ENCODE data around the gene SYT7. TPM values are rescaled to one million over a fixed set of nuclear protein-coding genes. Genes with fewer than 3 reads are reported as not detected.

Gene SYT7
- total RNA-seq, 1 donor from 2014 or later = 2.4 TPM

DNA sequence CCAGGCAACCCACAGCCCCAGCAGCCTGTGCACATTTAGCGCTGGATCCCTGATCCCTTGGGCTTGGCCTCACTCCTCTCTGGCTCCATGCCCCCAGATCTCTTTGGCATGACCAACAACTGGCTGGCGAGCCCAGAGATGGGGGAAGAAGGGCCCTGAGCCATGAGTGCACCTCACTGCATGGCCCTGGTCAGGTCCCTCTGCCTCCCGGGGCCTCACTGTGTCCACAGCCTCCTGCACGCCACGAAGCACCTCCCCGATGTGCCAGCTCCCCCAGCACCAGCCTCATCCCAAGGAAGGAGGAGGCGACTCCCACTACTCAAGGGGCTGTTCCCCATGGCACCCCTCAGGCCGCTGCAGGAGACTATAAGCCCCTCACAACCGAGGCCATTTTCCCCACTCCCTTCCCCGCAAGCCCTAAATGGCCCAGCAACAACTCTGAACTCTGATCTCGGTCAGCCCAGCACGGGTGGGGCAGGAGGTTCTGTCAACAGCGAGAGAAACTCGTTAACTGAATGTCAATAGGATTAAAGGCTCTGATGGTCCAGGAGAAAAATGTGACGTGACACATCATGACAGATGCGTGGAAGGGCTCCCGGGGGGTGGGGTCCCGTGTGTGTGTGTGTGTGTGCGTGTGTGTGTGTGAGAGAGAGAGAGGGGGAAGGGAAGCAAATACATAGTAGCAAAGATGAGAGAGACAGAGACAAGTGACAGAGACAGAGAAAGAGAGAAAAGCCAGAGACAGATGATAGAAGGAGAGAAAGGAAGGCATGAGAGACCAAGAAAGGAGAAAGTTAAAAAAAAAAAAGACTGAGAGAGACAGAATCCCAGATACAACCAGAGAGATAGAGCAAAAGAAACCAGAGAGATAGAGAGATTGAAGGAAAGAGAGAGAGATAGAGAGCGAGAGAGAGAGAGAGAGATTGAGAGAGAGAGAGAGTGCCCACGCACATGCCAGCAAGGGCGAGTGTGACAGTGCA is 28.4 kb upstream of the SYT7 start:
- DNase-seq (ENCODE audit: low spot score) = no peak

DNA sequence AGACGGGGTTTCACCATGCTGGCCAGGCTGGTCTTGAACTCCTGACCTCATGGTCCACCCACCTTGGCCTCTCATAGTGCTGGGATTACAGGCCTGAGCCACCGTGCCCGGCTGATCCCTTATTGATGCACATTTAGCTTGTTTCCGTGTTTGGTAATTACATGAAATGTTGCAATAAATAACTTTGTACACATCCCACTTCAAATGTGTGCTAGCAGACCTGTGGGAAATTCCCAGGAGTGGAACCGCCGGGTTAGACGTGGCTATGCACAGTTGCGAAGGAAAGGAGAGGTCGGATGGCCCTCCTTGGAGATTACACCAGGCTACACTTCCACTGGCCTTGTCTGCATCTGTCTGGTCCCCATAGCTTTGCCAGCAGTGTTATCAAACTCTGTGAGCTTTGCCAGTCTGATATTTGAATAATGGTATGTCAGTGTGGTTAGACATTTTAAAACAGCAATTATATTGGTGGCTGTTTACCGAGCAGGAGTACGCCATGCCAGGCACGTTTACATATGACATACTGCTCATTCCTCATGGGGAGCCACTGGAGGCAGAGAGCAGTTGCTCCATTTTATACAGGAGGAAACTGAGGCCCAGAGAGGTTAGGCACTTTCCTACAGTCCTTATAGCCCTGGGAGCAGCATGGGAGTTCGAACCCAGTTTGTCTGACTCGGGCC is 27.2 kb upstream of the SYT7 start:
- DNase-seq (ENCODE audit: low spot score) = no peak

DNA sequence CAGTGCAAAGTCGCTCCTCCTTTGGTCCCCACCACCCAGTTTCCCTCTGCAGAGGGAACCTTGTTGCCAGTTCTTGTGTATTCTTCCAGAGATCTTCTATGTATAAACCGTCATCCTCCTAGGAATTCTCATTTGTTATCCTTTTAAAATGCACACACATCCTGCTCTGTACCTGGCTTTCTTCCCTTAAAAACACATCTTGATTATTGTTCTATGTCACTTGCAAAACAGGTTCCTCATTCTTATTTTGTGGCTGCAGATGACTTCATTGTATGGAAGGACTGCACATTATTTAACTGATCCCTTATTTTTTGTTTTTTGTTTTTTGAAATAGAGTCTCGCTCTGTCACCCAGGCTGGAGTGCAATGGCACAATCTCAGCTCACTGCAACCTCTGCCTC is 26.6 kb upstream of the SYT7 start:
- DNase-seq (ENCODE audit: low spot score) = no peak

DNA sequence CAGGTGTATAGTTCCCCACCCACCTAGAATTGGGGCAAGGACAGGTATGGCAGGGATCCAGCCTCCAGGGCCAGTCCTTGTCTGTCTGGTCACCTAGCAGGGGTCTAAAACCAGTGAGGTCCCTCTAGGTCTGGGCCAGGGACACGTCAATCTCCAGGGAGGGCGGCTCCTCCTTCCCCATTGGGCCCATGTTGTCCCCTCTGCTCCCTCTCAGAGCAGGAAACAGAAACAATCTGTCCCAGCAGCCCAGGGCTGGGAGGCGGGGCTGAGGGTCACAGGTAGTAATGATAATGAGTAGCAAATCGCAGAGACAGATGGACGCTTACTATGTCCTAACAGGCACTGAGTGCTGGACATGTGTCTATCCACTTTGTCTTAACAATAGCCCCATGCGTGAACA is 22.8 kb upstream of the SYT7 start:
- no peak for DNase-seq (ENCODE audit: low spot score)

DNA sequence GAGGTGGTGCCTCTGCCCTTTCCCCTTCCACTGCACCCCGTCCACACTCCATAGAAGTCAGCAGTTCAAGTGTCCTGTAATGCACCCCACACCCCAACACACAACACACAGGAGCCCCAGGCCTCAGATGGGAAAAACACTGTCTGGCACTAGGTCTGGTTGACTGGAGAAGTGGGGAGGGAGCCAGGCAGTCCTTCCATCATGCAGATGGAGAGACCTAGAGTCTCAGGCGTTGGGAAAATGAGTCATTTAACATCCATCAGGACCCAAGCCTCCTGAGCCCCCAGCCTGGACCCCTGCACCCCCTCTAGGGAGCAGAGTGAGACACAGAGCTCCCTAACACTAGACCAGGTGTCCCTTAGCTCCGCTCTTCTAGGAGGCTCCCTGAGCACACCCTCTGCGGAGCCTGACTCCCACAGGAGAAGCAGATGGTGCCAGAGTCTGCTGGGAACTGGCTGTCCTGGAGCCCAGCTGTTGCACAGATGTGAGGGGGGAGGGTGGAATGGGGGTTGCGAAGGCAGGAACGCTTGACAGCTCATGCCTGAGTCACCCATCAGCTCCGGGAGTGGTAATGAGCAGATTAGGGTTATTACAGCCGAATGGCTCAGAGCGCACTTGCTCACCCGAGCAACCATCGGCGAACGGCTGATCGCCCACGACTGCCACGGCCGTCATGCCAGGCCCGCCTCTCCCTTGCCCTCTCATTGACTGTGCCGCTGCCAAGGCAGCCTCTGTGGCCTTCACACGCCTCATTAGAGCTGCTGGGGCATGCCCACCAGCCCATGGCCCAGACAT is 22.1 kb upstream of the SYT7 start:
- DNase-seq (ENCODE audit: low spot score) = no peak

DNA sequence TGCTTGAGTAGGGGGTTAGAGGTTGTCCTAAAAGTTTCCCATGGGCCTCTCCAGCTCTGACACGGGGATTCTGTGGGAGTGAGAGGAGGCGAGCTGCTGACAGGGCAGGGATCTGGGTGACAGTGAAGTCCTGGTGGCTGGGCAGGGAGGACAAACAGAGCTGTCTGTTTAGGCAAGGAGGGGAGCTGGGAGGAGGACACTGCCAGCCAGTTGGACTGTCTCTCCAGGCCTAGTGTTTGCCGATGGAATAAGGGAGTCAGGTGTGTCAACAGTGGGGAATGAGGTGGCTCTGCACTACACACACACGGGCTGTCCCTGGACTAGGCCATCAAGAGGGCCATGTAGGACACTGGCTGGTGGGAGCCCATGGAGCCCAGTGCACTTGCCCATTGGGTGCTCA is 20.6 kb upstream of the SYT7 start:
- no peak for DNase-seq (ENCODE audit: low spot score)

DNA sequence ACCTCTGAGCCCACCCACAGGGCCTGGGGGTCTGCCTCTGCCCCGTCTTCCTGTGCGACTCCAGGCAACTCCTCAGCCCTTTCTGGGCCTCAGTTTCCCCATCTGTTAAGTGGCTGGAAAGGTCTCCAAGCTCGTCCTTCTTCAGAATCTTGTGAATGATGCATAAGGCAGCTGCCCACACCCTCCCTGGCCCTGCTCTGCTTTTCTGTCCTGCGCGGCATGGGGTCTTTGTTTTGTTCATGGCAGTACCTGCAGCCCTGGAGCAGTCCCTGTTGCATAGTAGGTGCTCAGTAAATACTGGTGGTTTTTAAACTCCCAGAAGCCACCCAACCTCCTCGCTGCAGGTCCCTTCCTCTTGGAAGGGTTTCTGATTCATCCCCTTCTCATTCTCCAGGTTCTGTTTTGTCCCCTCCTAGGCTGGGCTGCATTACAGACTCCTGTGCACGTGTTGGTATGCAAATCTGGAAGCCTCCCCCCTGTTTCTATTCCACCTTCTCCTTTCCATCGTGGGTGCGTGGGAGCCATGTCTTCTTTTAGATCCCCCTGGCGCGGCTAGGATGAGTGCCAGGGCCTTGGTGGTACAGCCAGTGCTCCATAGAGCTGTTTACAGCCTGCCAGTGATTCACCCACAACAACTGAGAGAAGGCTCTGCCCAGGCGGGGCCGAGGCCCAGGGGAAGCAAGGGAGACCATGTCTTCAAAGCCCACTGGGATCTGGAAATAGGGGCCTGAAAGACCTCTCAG is 19.3 kb upstream of the SYT7 start:
- no peak for DNase-seq (ENCODE audit: low spot score)

DNA sequence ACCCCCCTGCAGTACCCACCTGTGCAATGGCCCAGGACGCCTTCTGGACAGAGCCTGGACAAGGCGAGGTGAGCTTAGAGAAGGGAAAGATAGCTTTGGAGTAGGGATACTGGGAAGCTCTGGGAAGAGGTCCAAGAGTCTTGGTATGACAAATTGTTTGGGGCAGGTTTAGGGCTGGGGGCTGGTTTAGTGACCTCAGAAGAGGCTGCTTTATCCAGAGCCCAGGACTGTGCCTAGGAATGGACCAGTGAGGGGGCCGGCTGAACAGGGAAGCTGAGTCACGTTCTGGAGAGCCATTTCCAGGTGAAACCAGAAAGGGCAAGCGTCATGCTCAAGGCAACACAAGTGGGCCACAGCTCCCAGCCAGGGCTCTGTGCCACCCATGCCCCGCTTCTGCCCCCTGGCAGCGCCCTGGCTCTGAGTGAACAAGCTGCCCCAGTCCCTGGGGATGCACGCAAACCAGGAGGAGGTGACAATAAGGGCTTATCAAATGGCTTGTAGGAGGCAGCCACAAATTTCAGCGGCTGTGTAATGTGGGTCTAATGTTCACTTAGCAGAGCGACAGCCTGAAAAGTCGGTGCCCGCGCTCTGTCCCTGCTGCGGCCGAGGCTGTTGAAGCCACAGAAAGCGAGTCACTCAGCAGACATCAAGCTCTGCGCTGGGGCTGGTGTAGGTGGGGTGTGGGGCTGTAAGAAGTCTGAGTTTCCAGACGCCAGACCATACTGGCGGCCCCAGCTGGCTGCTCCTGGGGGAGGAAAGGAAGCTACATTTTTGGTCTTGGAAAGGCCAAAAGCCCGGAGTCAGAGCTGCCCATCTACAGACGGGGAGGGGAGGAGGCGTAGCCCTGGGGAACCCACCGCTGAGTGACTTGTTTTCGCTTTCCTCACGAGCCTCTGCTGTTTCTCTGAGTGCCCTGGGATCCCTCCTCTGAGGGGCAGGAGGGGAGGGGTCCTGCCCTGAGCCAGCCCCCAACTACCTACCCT is 18.3 kb upstream of the SYT7 start:
- no peak for DNase-seq (ENCODE audit: low spot score)

DNA sequence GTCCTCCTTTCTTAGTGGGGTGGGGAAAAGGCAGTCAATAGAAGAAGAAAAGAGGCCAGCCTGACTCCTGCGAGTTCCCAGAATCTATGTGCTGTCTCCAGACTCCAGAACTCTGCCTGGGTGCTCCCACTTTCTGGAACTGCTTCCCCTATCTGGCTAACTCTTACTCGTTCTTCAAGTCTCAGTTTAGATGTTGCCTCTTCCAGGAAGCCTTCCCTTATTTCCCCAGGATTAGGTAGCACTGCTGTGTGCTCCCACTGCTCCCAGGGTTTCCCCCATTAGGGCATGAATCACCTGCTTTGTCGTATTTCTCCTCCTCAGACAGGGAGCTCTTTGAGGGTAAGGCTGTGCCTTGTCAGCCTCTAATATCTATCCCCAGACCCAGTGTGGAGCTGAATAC is 17.5 kb upstream of the SYT7 start:
- DNase-seq (ENCODE audit: low spot score) = no peak

DNA sequence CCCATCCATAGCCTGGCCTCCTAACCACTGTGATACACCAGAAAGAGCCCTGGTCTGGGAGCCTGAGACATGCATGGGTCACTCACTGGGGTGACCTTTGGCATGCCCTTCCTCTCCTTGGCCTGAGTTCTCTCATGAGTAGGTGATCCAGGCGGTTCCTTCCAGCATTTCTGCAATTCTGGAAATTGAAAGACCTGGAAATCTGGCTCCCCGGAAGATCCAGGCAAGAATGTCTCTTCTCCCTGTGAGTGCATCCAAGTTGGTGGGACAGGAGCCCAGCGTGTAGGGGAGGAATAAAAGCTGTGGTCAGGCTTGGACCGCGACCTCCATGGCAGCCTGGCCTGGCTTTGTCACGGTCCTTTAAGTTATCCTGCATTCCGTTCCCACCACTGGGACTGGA is 16.1 kb upstream of the SYT7 start:
- no peak for DNase-seq (ENCODE audit: low spot score)

DNA sequence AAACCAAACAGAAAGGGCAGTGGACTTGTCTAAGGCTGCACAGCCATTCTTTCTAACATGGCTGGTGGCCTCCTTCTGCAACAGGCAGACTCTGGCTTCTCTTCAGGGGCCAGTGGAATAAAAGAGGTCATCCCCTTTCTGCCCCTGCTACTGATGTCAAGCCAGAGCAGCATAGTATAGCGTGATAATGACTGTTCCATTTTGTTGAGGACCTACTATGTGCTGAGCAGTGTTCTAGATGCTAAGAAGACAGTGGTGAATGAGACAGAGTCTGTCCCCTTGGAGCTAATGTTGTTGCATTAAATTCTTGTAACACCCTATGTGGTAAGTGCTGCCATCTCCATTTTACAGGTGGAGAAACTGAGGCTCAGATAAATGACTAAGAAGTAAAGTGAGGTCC is 15.7 kb upstream of the SYT7 start:
- DNase-seq (ENCODE audit: low spot score) = no peak

DNA sequence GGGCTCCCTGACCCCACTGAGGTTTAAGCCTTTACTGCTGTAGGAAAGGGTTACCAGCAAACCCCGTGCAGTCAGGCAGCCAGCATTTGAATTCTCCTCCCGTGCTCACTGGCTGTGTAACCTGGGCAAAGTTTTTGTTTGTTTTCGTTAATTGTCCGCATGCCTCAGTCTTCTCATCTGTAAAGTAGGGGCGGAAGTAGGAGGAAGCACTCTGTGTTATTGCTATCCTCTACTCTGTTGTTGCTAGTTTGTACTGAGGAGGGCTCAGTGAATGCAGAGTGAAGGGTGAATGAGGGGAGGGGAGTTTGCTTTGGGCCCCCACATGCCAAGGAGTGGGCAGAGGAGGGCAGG is 14.0 kb upstream of the SYT7 start:
- DNase-seq (ENCODE audit: low spot score) = no peak

DNA sequence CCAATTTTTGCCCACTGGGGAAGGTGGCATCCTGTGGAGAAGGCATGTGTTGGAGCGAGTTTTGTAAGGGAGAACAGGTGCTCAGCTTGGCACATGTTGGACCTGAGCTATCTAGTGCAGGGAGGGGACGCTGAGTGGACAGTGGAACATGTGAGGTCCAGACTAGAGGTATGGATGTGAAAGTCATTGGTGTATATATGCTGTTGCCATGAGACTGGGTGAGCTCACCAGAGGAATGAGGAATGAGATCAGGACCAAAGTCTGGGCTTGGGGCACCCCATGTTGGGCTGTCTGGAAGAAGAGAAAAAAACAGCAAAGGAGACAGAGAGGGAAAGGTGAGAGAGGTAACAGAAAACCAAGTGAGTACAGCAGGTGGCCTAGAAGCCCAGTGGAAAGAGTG is 12.3 kb upstream of the SYT7 start:
- no peak for DNase-seq (ENCODE audit: low spot score)

DNA sequence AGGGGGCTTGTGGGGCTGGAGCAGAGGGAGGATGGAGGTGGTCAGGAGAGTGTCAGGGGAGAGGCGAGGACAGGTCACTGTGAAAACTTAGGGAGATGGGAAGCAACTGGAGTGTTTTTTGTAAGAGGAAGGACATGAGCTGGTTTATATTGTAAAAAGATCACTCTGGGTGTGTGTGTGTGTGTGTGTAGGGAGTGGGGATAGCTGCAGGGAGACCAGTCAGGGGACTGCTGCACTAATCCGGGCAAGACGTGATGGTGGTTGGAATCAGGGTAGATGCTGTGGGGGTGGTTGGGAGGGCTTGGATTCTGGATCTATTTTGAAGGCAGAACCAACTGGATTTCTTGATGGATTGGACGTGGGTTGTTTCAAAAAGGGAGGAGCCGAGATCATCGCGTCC is 11.3 kb upstream of the SYT7 start:
- no peak for DNase-seq (ENCODE audit: low spot score)

DNA sequence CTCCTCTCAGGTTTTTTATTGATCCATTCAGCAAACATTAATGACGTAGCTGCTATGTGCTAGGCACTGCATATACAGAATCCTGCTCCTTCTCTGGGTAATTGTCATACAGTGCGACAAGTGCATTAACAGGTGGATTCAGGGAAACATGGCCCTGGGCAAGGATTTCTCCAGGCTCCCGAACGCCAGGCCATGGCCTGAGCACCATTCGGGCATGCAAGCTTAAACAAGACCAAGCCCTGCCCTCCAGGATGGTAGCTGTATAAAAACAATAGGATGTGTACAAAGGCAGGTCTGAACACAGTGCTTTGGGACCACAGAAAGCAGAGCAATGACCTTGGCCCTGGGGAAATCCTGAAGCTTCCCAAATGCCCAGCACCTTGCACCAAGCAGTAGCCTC is 9.1 kb upstream of the SYT7 start:
- DNase-seq (ENCODE audit: low spot score) = no peak

DNA sequence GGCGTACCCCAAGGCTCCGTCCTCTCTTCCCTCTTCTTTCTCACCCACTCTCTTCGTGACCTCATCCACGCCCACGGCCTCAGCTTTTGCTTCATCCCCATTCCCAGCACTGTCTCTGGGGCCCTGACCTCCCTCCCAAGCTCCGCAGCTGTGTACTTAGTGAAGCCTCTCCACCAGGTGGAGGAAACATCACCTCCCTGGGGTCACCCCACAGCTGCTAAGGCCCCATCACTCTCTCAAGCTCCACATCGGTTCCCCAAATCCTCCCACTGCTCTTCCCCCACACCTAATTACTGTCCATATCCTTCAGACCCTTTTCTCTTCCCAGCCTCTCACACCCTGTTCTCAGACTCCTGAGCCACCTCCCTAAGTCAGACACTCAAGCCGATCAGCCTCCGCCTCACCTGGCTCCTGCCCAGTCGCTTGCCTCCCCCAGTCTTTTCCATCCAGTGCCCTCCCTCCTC is 7.9 kb upstream of the SYT7 start:
- no peak for DNase-seq (ENCODE audit: low spot score)

DNA sequence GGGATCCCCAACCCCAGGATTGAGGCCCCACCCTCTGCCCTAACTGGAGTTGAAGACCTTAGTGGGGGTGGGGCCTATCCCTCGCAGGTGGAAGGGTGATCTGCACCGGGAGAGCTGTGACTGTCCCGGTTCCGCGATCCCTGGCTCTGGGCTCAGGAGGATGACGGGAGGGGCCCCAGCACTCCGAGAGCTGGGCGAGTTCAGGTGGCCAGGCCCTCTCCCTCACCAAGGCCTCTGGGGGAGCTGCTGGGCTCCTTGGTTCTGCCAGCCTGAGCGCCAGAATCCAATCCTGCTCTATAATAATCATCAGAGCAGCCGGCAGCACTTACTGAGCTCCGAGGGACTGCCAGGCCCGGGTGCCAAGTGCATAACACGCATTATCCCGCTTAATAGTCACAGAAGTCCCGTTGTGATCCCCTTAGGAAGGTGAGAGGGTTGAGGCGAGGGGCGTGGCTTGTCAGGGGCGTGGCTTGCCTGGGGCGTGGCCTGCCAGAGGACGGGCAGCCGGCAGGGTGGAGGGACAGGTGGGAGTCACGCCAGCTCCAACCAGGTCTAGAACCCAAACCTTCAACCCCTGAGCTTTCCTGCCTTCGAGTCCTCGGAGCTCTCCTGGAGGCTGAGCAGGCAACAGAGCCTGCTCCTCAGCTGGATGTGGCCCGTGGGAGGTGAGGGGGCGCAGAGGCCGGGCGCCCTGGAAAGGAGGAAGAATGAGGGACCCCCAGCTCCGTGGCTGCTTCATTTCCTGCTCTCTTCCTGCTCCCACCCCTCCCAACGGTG is 7.3 kb upstream of the SYT7 start:
- DNase-seq (ENCODE audit: low spot score) = no peak

DNA sequence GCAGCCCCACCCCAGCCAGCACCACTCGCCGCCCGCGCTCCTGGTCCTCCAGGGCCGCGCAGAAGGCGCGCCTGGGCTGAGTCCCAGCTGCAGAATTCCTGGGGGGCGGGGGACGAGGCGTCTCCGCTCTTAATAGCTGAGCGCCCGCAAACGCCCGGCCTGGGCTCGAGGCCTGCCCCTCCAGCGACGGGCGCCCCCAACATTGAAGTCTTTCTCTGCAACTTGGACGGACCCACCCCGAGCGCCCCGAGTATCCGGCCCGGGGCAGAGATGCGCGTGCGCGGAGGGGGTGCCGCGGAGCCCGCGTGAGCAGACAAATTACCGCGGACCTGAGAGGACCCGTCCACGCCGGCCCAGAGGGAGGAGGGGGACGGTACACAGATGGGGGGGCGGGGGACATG is 6.7 kb upstream of the SYT7 start:
- no peak for DNase-seq (ENCODE audit: low spot score)

DNA sequence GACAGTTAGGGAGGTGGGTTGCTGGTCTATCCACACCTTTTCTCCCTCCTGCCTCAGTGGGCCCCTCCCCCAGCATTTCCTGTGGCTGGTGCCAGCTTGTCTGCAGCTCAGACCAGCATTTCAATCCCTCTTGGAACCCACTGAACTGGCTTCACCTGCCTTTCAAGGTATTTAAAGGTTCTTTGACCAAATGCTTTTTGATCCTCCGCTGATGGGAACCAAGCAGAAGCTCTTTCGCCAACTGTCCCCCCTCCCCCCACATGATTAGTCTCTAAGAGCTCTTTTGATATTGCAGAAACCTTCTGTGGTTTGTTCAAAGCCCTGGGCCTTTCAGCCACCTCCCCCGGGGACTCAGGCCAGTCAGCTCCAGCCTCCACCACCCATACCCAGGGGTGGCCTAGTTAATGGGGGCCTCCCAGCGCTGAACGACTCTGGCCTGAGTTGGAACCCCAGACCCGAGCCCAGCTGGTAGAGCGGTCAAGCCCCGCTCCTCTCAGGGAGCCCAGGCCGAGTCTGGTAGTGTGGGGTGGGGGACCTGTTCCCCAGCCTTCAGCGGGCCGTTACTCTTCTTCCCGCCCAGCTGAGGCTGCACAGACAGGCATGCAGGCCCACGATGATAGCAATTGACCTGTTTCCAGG is 6.0 kb upstream of the SYT7 start:
- no peak for DNase-seq (ENCODE audit: low spot score)

All from mesenteric fat pad (tissue), 1 donor.